GM12801 (cell line): ENCODE results near the gene RPAIN.

Experiments used
- CTCF ChIP-seq: IDR thresholded peaks from one replicate; pipeline ENCODE4 v1.5.1; 2011; ENCODE audit warnings: control low read depth; ENCODE audit not compliant: insufficient read length; ENCODE audit errors: extremely low read depth

The RPAIN gene

GRCh38 chr17:5443728-5444127, 23.7 kb downstream of the RPAIN start:
- no peak for TF ChIP-seq CTCF

- no peak for TF ChIP-seq CTCF
These were observed 24.2 kb downstream of the RPAIN start for GRCh38 chr17:5444209-5444608.

- TF ChIP-seq CTCF = no peak
These were observed 26.8 kb downstream of the RPAIN start for GRCh38 chr17:5446786-5447185.

GRCh38 chr17:5464717-5465507, 44.9 kb downstream of the RPAIN start:
- TF ChIP-seq CTCF = no peak

- no peak for TF ChIP-seq CTCF
These were observed 46.3 kb downstream of the RPAIN start for GRCh38 chr17:5466295-5466694.

- TF ChIP-seq CTCF = no peak
These were observed 47.4 kb downstream of the RPAIN start for GRCh38 chr17:5467416-5467815.

GRCh38 chr17:5468075-5468473, 48.1 kb downstream of the RPAIN start:
- no peak for TF ChIP-seq CTCF

- no peak for TF ChIP-seq CTCF
These were observed 52.5 kb downstream of the RPAIN start for GRCh38 chr17:5472511-5472910.
